Keratinocyte (primary cell): ENCODE measurements around the gene NPHP1. TPM values are rescaled to one million over a fixed set of nuclear protein-coding genes. Genes with fewer than 3 reads are reported as not detected.
"Not testable (repeated sequence)": the region's sequence is repeated elsewhere in the genome, so short reads cannot be mapped to it uniquely, and the experiment has no call there.

Source experiments
- DNase-seq: peaks from one replicate; pipeline ENCODE4 v3.0.0-alpha.2; 2011; ENCODE audit warnings: low read depth, missing footprints, low spot score
- FAIRE-seq: peaks from 2 replicates; lab custom pipeline; 2011; peaks lifted over from hg19 to GRCh38; lab: Jason Lieb, UNC
- H2AFZ ChIP-seq: 2 replicates; pipeline ENCODE4 v1.6.0; 2012; ENCODE audit warnings: low read length, control low read depth, inconsistent platforms; ENCODE audit not compliant: control insufficient read depth
- H3K27ac ChIP-seq: 2 replicates; pipeline ENCODE4 v1.5.1; 2011; ENCODE audit warnings: low read length; ENCODE audit not compliant: control insufficient read depth, insufficient read depth
- H3K27me3 ChIP-seq: 3 replicates; pipeline ENCODE4 v1.6.0; 2011; ENCODE audit warnings: low read length; ENCODE audit not compliant: control insufficient read depth, insufficient read depth; ENCODE audit errors: extremely low read depth
- H3K36me3 ChIP-seq, 2 experiments: 2 replicates in 1 of 2; 3 replicates in 1 of 2; pipeline ENCODE4 v1.5.1; 2011; ENCODE audit warnings: low read length in 2 of 2, mild to moderate bottlenecking in 1 of 2; ENCODE audit not compliant: control insufficient read depth in 2 of 2, insufficient read depth in 2 of 2; ENCODE audit errors: extremely low read depth in 1 of 2
- H3K4me1 ChIP-seq: 3 replicates; pipeline ENCODE4 v1.5.1; 2011; ENCODE audit warnings: low read length; ENCODE audit not compliant: control insufficient read depth, insufficient read depth; ENCODE audit errors: extremely low read depth
- H3K4me2 ChIP-seq: 3 replicates; pipeline ENCODE4 v1.6.0; 2011; ENCODE audit warnings: low read depth, low read length; ENCODE audit not compliant: control insufficient read depth, insufficient read depth; ENCODE audit errors: extremely low read depth
- H3K4me3 ChIP-seq, 3 experiments: fragments of 200-600 bp in 1 of 3; sonication (generic) in 1 of 3; 2 replicates in 2 of 3; 3 replicates in 1 of 3; pipeline ENCODE4 v1.5.1; 2011 to 2016; ENCODE audit warnings: low read length in 3 of 3, mild to moderate bottlenecking in 3 of 3, control low read depth in 2 of 3, inconsistent platforms in 1 of 3, low read depth in 1 of 3, mixed read lengths in 1 of 3, mixed run types in 1 of 3, moderate library complexity in 1 of 3; ENCODE audit not compliant: control insufficient read depth in 2 of 3, insufficient read depth in 2 of 3; ENCODE audit errors: extremely low read depth in 1 of 3
- H3K79me2 ChIP-seq: 2 replicates; pipeline ENCODE4 v1.6.0; 2012; ENCODE audit warnings: low read length; ENCODE audit not compliant: control insufficient read depth, insufficient read depth
- H3K9ac ChIP-seq: 3 replicates; pipeline ENCODE4 v1.6.0; 2011; ENCODE audit warnings: low read length; ENCODE audit not compliant: control insufficient read depth, insufficient read depth; ENCODE audit errors: extremely low read depth
- H3K9me1 ChIP-seq: 3 replicates; pipeline ENCODE4 v1.6.0; 2011; ENCODE audit warnings: low read length; ENCODE audit not compliant: control insufficient read depth, insufficient read depth; ENCODE audit errors: extremely low read depth
- H3K9me3 ChIP-seq: 2 replicates; pipeline ENCODE4 v1.5.1; 2012; ENCODE audit warnings: low read depth, low read length; ENCODE audit not compliant: control insufficient read depth
- H4K20me1 ChIP-seq: 3 replicates; pipeline ENCODE4 v1.6.0; 2011; ENCODE audit warnings: low read length; ENCODE audit not compliant: control insufficient read depth, insufficient read depth; ENCODE audit errors: extremely low read depth
- dilution Hi-C: fragments of 300-500 bp; cut with MboI; formaldehyde crosslinking; loops from one replicate; pipeline ENCODE4 v1.7.0; 2020; ENCODE audit warnings: low sequenced_read_pairs; ENCODE audit not compliant: extremely low pct_ligation_motif_present
- polyA plus RNA-seq, 5 experiments: library from polyadenylated mRNA; depleted of rRNA in 3 of 5; stranded (reverse) in 3 of 5; stranded (forward) in 1 of 5; unstranded in 1 of 5; fragments of >200 nt; gene quantifications; 1 replicate in 1 of 5; 2 replicates in 3 of 5; 3 replicates in 1 of 5; pipeline versions ENCODE4 v1.2.1 to v1.2.3, GENCODE V29; 2011 to 2012; ENCODE audit warnings: missing spikeins in 2 of 5, low read depth in 1 of 5, low replicate concordance in 1 of 5
- small RNA-seq, 3 experiments: library from RNA; depleted of rRNA; stranded (forward); fragments of <200 nt; gene quantifications; one replicate each; pipeline ENCODE3, GENCODE V24; 2012; ENCODE audit warnings: low read depth in 3 of 3, low replicate concordance in 1 of 3; ENCODE audit not compliant: insufficient read length in 3 of 3

The NPHP1 gene
- polyA plus RNA-seq, 1 donor (not counting 4 experiments of a cell fraction or from before 2014, with no cell fraction given), result 8.1 TPM

DNA sequence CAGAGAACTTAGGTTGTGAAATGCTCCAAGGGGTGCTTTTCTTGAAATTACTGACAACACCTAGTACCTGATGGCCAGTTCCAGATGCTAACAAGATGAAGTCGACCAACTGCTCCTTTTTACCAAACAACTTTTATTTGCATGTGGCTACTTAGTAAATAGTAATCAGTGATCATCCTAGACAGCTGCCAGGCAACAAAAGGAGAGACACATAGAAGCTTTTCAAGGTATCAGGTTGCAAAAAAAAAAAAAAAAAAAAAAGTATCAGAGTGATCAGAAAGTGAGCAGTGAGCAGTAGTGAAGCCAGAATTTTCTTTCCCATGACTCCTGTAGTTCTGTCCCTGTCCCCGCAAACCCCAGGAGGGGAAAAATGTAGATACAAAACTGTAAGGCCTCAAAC is 121.1 kb downstream of the NPHP1 start:
- H3K4me3 ChIP-seq, H3K9ac ChIP-seq, H3K27ac ChIP-seq, H3K4me2 ChIP-seq, H3K36me3 ChIP-seq, H3K27me3 ChIP-seq, H3K9me1 ChIP-seq, DNase-seq, H3K4me1 ChIP-seq, H3K79me2 ChIP-seq, H3K9me3 ChIP-seq, H2AFZ ChIP-seq, dilution Hi-C loops, H4K20me1 ChIP-seq, FAIRE-seq: not testable (repeated sequence)

GRCh38 chr2:110083162-110083561 is 121.7 kb downstream of the NPHP1 start:
- H3K9me1 ChIP-seq, H4K20me1 ChIP-seq, H3K4me1 ChIP-seq, H2AFZ ChIP-seq, H3K27me3 ChIP-seq, DNase-seq, H3K4me2 ChIP-seq, H3K27ac ChIP-seq, H3K79me2 ChIP-seq, dilution Hi-C loops, H3K9ac ChIP-seq, H3K36me3 ChIP-seq, FAIRE-seq, H3K9me3 ChIP-seq, H3K4me3 ChIP-seq: not testable (repeated sequence)

DNA sequence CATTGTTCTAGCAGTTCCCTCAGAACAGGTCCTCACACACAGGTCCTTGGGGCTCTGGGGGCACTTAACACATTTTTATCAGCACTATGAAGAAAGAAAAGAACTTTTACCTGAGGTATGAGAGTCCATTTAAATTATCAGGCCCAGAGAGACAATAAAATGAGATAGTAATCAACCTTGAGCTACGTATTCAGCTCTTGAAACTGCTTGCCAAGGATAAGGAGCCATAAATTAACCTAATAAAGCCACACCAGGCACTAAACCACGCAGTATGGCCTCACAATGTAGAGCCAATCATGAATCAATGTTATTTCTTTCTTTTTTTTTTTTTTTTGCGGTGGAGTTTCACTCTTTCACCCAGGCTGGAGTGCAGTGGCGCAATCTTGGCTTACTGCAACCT is 126.7 kb downstream of the NPHP1 start:
- H3K9me3 ChIP-seq, FAIRE-seq, H3K27ac ChIP-seq, H3K79me2 ChIP-seq, H3K9me1 ChIP-seq, H2AFZ ChIP-seq, H3K4me2 ChIP-seq, dilution Hi-C loops, H4K20me1 ChIP-seq, H3K4me3 ChIP-seq, H3K36me3 ChIP-seq, H3K4me1 ChIP-seq, H3K9ac ChIP-seq, H3K27me3 ChIP-seq, DNase-seq: not testable (repeated sequence)

- H3K27me3 ChIP-seq, H3K79me2 ChIP-seq, DNase-seq, H3K9me3 ChIP-seq, H3K9ac ChIP-seq, H4K20me1 ChIP-seq, dilution Hi-C loops, H2AFZ ChIP-seq, H3K4me3 ChIP-seq, H3K27ac ChIP-seq, H3K9me1 ChIP-seq, H3K36me3 ChIP-seq, H3K4me2 ChIP-seq, H3K4me1 ChIP-seq: not testable (repeated sequence)
- FAIRE-seq, result peak; percentile 29
Observed at GRCh38 chr2:110075896-110076295, 128.9 kb downstream of the NPHP1 start.

Small RNA genes within 50 kb of the gene (small RNA-seq; reads per million reads assigned to genes)
- 0 reads per million in 3 experiments for gene MIR4436B1

Other genes with a start within 250 kb of the NPHP1 start
- gene MALL, start 89.2 kb downstream of the NPHP1 start, polyA plus RNA-seq, result 11.1 to 80.8 TPM (median 29.0 TPM) in 3 replicates
- 16.9 to 61.5 TPM (median 34.8 TPM) in 3 replicates for gene MTLN, start 7.5 kb upstream of the NPHP1 start, polyA plus RNA-seq